GM19438 (cell line): ENCODE results near the gene HHAT.

Source experiments
- ATAC-seq: cut with Tn5 transposase; IDR thresholded peaks from one replicate; pipeline ENCODE4 v1.9.1; 2021; ENCODE audit warnings: low read depth; ENCODE audit not compliant: unreplicated experiment

Gene HHAT

DNA sequence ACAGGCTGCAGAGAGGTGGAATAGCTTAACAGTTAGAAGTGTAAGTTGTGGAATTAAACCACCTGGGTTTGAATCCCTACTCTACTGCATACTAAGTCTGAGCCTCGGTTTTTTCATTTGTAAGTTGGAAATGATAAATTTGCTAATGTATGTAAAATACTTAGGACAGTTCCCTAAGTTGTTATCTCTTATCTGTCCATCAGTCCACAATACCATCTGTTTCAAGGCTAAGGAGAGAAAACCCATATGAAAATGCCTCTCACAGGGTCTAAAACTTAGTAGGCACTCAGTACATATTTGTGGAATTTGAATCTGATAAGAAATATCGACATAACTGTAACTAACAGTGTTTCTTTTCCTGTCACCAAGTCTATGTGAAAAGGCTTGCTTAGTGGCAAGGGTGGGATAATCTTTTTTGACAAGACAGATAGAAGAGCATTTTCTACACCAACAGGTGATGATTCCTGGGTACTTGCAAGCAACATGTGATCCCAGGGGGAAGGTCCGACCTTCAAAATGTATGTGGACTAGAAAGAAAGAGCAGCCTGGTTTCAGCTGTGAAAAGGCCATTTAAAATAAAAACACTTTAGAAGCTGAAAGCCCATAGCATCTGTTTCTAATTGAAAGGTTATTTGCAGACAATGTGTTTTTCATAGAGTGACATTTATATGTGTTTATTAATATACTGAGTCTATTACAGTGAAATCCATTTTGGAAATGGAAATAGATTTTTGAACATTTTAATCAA lies 202.9 kb downstream of the HHAT start:
- no peak for ATAC-seq

DNA sequence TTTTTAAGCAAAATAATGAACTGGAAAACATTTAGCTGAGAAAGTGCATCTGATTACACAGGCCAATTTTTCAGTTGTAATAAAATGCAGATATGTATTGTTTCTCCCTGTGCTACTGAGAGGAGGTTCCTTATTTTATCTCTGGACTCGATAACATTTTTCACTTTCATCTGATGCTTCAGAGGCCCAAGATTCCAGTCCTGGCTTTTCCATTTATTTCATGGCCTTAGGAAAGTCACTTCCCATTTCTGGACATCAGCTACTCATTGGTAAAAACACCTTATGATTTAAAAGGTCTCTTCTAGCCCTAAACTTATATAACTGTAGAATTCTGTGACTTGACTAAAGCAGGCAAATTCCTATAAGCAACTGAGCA lies 203.5 kb downstream of the HHAT start:
- no peak for ATAC-seq

DNA sequence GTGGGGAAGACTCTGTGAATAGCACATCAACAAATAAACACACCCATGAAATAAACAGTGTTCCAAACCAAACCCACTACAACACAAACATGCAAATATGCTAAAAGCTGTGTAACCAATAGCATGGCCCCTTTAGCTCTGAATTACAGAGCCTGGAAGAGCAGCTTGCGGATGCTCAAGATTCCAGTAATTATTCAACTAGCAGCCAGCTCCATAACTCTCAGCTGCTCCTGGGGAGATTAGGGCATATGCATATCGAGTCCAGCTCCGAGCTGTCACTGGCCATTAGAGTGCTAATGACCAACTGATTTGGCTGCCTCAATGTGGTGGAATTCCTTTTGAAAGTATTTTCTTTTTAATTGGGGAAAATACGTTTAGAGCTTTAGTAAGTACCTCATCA lies 207.1 kb downstream of the HHAT start:
- ATAC-seq: no peak

DNA sequence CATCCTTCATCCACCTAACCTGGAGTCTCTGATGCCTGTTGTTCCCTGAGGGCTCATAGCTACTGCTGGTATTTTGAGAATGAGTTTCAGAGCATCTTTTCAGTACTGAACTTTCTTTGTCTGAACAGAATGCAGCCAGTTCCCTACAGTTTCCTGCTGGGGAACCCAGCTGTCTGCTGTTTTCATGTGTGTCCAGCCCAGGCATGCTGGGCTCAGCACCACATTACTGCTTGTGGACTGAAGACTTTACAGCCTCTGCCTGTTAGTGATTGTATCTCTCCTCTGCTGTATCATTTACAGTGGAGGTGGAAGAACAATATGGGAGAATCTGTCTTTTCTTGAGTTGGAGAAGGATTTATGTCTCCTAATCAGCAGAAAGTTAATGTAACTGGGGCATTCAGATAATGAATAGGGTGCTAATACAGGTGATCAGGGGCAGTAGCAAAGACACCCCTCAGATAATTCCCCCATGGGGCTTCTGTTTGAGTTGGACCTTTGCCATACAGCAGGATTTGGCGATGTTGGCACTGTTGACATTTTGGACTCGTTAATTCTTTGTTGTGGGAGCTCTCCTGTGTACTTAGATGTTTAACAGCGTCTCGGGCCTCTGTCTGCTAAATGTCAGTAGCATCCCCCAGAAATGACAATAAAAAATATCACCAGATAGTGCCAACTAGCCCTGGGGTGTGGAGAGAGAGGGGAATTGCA lies 207.7 kb downstream of the HHAT start:
- ATAC-seq: no peak

DNA sequence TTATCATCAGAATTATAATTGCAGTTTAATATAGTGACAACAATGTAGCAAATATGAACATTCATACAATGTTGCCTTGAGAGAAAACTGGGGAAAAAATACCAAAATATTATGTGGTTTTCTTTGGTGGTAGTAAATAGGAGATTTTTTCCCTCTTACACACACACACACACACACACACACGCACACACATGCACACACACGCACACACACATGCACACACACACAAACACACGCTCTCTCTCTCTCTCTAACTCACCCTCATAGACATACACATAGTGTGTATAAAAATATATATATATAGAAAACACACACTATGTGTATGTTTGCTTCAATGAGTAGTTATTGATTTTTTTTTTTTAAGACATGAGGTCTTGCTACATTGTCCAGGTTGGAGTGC lies 211.6 kb downstream of the HHAT start:
- ATAC-seq: no peak

DNA sequence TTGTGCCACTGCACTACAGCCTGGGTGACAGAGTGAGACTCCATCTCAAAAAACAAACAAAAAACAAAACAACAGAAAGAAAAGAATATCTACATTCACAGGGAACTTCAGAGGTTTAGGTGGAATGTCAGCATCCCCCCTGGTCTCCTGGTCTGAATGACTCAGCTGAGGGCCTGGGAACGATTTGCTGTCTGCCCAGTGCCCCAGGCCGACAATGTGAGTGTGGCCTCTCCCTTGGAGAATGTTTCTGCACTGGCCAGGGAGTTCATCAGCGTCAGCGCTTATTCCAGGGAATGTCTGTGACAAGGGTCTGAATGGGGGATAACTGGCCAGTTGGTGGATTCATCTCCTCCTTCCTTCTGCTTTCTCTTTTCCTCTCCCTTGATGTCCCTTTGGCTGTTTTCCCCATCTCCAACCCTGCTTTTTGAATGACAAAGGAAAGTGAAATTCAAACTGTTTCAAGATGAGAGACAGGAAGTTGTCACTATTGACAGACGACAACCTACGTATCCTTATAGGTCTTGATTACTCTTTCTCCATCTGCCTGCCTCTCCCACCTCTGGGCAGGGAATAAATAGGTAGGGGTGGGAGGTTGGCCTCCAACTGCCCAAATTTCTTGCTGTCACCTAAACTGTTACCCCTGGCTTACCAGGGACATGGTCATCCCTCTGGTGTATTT lies 213.1 kb downstream of the HHAT start:
- no peak for ATAC-seq

DNA sequence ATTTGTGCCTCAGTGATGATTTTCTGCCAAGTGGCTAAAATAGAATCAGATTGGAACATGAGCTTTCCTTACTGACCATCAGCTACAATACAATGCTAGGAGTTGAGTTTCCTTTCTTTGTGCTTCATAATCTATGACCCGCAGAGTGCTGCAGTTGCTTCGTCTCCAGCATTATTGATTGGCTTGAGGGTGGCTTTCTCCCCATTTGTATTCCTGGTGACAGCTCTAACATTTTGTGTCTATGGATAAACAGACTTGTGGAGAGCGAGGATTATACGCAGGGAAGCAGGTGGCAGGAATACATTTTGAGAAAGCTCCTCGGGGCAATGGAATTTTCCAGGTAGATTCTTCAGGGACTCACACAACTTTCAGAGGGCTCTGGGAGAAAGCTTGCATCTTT lies 223.2 kb downstream of the HHAT start:
- ATAC-seq: no peak

DNA sequence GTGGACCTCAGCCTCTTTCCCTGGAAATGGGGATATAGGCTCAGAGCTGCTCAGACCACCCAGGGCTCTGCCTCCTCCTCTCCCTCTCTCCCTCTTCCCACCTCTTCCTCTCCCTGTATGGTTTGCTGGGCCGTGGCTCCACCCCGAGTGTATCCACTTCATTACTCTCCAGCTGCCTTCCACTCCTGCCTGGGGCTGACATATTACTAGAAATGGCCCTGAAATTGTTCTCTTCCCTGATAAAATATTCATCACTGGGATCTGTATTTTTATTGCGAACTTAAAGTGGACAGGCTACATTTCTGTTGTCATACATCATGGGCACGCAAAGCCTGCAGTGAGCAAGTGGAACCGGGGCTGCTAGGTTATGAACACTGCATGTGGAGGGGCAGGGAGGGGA lies 225.0 kb downstream of the HHAT start:
- no peak for ATAC-seq

DNA sequence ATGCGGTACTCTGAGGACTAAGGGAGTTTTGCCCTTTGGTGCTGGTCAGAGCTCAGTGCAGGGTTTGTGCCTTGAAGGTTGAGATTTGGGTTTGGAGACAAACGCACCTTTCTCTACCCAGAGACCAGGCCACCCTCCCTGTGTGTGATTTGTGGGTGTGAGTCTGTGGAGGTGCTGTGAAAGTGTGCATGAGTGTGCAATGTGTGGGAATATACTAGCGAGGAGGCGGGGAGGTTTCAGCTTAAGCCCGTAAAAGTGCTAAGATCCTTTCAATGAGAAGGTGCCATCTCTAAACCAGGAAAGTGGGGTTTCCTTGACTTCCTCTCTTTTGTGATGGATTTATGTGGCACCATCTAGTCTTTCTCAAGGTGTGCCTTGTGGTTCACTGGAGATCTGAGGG lies 225.7 kb downstream of the HHAT start:
- ATAC-seq: no peak

DNA sequence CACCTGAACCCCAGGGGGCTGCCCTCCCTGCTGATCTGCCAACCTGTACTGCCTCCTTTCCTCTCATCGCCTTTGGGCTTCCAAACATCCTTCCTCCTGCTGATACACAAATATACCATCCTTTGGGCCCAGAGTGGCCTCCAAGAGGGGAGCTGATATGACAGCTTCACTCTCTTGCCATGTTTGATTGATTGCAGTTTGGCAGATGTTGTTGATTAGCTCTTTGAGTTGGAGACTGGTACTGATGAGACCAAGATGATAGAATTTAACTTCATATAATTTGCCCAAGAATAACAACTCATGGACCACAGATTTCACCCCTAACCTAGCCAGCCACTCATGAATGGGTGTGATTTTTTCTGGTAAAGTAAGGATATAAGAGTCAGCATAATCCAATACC lies 227.8 kb downstream of the HHAT start:
- ATAC-seq: no peak

DNA sequence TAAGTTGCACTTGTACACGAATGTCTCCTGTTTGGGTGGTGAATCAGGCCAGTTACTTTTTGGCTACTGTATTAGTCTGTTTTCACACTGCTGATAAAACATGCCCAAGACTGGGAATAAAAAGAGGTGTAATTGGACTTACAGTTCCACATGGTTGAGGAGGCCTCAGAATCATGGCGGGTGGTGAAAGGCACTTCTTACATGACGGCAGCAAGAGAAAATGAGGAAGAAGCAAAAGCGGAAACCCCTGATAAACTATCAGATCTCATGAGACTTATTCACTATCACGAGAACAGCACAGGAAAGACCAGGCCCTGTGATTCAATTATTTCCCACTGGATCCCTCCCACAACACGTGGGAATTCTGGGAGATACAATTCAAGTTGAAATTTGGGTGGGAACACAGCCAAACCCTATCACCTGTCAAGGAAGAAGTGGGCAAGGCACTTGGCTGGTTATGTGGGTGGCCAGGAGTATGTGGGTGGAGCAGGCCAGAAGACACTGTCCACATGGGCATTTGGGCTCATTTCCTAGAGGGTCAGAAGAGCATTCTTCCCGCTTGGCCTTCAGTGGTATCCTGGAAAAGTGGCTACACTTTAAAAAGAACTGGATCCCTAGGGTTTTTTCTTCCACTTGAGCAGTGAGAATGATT lies 228.8 kb downstream of the HHAT start:
- ATAC-seq: no peak

DNA sequence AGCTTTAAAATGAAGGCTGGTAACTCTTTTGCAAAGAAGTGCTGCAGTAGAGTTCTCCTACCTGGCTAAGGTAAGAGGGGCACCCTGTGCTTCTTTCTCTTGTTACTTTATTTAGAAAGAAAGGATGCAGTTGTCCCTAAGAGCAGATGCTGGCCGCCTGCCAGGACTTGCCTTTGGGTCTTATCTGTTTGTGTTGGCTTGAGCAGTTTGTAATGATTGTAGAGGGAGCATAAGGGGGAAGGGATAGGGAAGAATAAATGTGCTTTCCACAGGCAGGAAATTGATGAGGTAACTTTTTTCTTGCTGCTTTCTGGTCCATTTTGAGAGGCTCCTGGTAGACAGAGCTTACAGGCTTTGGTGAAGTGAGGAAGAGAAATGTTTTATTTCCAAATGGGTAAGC lies 229.6 kb downstream of the HHAT start:
- ATAC-seq: no peak

DNA sequence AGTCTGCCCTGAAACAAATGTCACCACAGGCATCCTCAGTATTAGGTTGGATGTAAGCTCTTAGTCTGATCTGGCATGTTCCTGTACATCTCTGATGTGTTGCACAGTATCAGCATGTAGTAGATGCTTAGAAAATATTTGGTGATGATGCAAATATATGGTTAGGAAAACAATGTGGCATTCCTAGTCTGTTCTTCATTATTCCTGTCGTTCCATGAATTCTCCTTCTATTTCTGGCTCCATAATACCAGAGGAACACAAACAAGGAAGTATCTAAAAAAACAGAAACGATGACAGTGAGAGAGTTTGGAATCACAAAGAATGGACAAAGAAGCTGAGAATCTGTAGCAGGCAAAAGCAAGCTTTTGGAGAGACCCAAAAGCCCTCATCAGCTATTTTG lies 236.6 kb downstream of the HHAT start:
- no peak for ATAC-seq

DNA sequence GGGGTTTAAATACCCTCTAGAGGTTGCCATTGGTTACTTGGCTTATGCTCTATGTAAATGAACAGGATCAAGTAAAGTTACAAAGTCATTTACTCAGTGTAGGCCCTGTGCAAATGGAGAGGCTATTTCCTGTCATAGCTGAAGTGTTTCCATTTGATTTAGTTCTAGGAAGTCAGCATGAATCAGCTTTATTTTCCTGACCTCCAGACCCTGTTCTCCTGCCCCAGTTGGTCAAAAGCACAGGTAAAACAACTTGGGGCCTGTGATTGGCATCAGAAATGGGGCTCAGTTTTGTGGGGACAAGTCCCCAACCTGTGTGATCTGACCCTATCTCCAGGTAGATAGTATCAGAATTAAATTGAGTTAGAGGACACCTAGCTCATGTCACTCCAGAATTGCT lies 239.9 kb downstream of the HHAT start:
- ATAC-seq: no peak

DNA sequence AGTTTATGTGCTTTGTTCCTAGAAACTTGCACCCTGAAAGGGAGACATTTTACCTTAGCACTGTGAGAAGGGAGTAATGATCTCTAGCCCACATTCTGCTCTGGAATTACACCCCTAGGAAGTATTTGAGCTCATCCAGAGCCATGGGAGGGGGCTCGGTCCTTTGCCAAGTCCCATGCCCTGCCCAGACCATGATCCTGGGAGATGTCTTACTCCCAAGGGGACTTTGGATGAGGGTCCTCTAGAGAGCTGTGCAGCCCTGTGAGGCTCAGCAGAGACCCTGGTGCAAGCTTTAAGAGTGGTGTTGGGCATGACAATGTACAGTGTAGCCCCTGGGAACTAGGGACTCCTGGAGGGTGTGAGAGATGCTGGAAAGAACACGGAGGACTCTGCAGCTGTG lies 241.4 kb downstream of the HHAT start:
- ATAC-seq: no peak

DNA sequence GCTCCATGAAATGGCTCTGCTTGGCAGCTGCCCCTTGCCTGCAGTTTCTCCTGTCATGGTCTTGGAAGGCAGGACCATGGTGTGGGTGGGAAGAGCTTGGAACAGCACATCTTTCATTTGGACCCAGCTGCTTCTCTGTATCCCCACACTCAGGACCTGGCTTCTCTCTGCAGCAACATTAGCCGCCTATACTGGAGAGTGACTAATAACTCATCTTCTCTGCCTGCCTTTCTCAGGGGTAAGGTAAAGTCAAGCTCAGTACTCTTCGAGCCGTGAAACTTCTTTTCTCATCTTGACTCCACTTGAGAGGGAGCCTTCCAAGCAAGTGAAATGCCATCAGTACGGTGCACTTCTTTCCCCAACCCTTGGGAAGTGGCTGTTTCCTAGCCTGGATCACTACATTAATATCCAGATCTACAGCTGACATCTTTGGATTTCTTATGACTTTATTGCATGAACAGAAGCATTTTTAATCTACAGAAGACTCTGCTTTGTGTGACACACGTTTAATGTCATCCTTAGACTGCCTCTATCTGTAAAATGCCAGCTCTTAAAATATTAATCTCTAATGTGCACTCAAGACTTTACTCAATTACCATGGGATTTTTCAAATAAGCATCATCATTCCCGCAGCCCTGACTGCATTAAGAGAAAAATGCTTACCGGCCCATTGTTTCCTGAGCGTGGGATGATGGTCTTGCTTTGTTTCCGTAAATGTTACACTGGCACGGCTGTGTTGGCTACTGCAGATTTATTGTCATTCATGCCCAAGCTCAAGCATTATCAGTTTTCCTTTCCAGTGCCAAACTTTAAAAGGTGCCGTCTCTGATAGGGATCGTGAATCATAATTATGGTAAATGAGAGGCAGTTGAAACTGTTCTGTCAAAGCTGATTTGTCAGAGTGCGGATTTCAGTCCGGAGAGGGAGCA lies 242.9 kb downstream of the HHAT start:
- ATAC-seq: no peak

DNA sequence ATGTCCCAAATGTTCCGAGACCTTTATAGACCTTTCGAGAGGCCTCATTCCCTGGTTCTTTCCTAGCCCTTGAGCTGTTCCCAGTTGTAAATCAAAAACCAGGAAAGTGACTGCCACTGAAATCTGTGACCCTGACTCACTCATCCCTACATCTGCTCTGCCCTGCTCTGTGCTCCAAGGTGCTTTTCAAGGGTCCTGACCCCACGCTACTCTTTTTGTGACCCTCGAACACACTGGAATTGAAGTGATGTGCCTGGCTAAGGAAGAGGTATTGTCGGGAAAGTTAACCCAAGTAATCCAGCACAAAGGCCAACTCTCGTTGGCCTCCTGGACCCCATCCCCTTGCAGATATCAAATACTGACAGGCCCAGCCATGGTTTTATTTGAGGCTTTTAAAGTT lies 244.4 kb downstream of the HHAT start:
- ATAC-seq: no peak

DNA sequence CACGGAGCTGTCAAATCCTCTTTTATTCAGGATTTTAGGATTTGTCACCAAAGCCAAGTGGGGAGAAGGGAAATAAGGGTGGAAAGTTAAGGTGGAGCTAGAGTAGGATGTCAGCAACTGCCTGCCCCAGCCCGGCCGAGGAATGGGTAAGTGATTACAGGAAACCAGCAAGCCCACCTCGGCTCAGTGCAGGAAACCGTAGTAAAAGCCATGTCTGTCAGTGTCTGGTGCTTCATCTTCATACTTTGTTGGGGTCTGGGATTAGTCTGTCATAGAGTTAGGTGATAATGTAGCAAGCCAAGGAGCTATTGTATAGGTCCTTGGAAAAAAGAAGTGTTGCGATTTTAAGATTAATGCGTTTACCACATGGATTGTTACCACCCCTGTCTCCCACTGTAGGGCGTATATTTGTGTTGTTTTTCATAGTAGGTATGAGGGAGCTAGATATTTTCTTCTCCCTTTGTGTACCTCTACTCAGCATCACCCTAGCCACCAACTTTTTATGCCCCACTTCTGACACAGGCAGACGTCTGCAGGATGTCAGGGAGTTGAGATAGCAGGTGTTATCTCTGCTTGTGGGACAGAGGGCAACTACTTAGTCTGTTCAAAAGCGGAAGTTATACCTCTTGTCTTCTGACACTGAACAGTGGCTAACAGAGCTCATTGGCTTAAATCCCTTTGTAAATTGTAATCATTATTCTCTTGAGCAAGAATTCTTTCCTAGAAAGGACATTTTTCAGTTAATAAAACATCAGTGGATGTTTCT lies 253.7 kb downstream of the HHAT start:
- ATAC-seq: no peak

DNA sequence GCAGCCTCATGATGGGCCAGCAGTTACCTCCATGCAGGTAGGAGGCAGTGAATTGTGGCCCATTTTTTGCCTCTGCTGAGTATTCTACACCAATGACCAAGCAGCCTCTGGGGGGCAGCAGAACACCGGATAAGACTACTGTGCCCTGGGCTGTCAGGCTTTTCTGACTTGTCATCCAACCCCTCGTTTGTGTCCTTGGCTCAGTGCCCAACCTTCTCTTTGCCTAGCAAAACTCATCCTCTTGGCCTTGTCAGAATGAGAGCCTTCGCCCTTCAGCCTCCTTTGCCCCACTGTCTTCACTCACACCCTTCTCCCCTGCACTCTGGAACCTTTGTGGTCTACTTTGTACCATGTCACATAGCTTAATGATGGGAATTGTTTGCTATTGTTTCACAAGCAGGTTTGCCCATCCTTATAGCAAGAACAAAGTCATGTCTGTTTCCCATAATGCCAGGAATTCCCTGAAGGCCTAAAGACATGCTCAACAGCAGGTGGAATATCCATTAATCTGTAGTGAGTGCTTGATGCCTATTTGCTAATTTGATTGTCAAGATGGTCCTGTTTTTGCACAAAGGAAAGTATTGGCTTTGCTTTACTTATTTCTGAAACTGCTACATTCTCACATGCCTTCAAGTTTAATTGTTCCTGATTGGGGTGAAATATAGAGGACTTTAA lies 255.9 kb downstream of the HHAT start:
- peak; percentile 74 for ATAC-seq
